Endodermal cell (in vitro differentiated cells): Measurements from ENCODE around the gene NEDD4L. TPM values are rescaled to one million over a fixed set of nuclear protein-coding genes. Genes with fewer than 3 reads are reported as not detected.

Source experiments
- DNase-seq: peaks from one replicate; pipeline ENCODE4 v3.0.0-alpha.2; 2017
- H3K27ac ChIP-seq: 2 replicates; pipeline ENCODE4 v1.5.1; 2013; ENCODE audit warnings: mild to moderate bottlenecking, low read depth, low read length, moderate library complexity
- H3K27me3 ChIP-seq: 2 replicates; pipeline ENCODE4 v1.6.1; 2013; ENCODE audit warnings: mild to moderate bottlenecking, low read length, moderate library complexity; ENCODE audit not compliant: insufficient read depth, control insufficient read depth, poor library complexity, severe bottlenecking
- H3K36me3 ChIP-seq: 2 replicates; pipeline ENCODE4 v1.7.0; 2013; ENCODE audit warnings: mild to moderate bottlenecking, low read length, moderate library complexity; ENCODE audit not compliant: control insufficient read depth, insufficient read depth
- H3K4me1 ChIP-seq: one replicate; pipeline ENCODE4 v1.7.0; 2013; ENCODE audit warnings: low read length; ENCODE audit not compliant: control insufficient read depth, insufficient read depth
- H3K4me3 ChIP-seq: 2 replicates; pipeline ENCODE4 v1.5.1; 2013; ENCODE audit warnings: mild to moderate bottlenecking, low read length, moderate library complexity
- H3K9ac ChIP-seq: 2 replicates; pipeline ENCODE4 v1.6.1; 2013; ENCODE audit warnings: mild to moderate bottlenecking, low read length, moderate library complexity; ENCODE audit not compliant: poor library complexity, severe bottlenecking; ENCODE audit errors: extremely low read depth
- H3K9me3 ChIP-seq: 2 replicates; pipeline ENCODE4 v1.6.1; 2013; ENCODE audit warnings: mild to moderate bottlenecking, low read length, moderate library complexity; ENCODE audit not compliant: control insufficient read depth
- H3K27ac Mint-ChIP-seq: 2 replicates; pipeline ENCODE4 v1.8.0; 2020; ENCODE audit warnings: mixed read lengths
- H3K27me3 Mint-ChIP-seq: 2 replicates; pipeline ENCODE4 v1.8.0; 2021; ENCODE audit warnings: mild to moderate bottlenecking, mixed read lengths; ENCODE audit not compliant: insufficient read depth
- H3K36me3 Mint-ChIP-seq: 2 replicates; pipeline ENCODE4 v1.8.0; 2020; ENCODE audit warnings: low read depth, mixed read lengths
- H3K4me1 Mint-ChIP-seq: 2 replicates; pipeline ENCODE4 v1.8.0; 2020; ENCODE audit warnings: mixed read lengths
- H3K4me3 Mint-ChIP-seq: 2 replicates; pipeline ENCODE4 v1.8.0; 2020; ENCODE audit warnings: mild to moderate bottlenecking, moderate library complexity, mixed read lengths
- H3K9me3 Mint-ChIP-seq: 2 replicates; pipeline ENCODE4 v1.8.0; 2020; ENCODE audit warnings: mild to moderate bottlenecking, mixed read lengths
- CTCF ChIP-seq: fragments of 200-600 bp; sonication (generic); conservative IDR thresholded peaks from 2 replicates; pipeline ENCODE4 v1.5.0; 2021; ENCODE audit warnings: antibody characterized with exemption, mild to moderate bottlenecking
- WGBS, 2 experiments: methylation state at CpG; one replicate each; pipeline versions ENCODE4 v1.1.5 to v1.1.7; 2013; ENCODE audit warnings: missing lambda C conversion rate in 2 of 2, mixed read lengths in 1 of 2; ENCODE audit not compliant: insufficient coverage in 1 of 2, insufficient read length in 1 of 2; 5-methylcytosine and 5-hydroxymethylcytosine counted together
- total RNA-seq, 2 donors: library from RNA; stranded (reverse); fragmentation: NEBNext Ultra II Directional in 1 of 2; extraction: Animal tissue kit (Norgen Biotek cat#: 25700) in 1 of 2; gene quantifications; 2 replicates in 1 of 2; 3 replicates in 1 of 2; pipeline ENCODE4 v1.2.1, GENCODE V29; 2021

The NEDD4L gene
- total RNA-seq, 2 donors from 2014 or later: 70.5 to 75.3 TPM

GRCh38 chr18:58055890-58056558 lies 12.0 kb downstream of the NEDD4L start:
- no peaks in the 10 kb centered on the region for H3K9me3 Mint-ChIP-seq
- H3K4me1 Mint-ChIP-seq: peaks cover 44% of the 10 kb centered on the region
- Histone ChIP-seq H3K4me3 (no peak overlapping the region), H3K4me1 (no peaks in the 10 kb centered on the region), H3K27ac (no peak overlapping the region), H3K9ac (no peak overlapping the region), H3K36me3 (no peaks in the 10 kb centered on the region), H3K9me3 (no peaks in the 10 kb centered on the region), H3K27me3 (no peaks in the 10 kb centered on the region)
- no peaks in the 10 kb centered on the region for H3K27me3 Mint-ChIP-seq
- H3K27ac Mint-ChIP-seq: no peak overlapping the region
- no peak overlapping the region for H3K4me3 Mint-ChIP-seq
- H3K36me3 Mint-ChIP-seq: peaks cover 12% of the 10 kb centered on the region
- DNase-seq: no peak
- TF ChIP-seq CTCF: no peak
- WGBS, 2 experiments: 89 to 100% methylated on average over 2 to 3 of the region's 4 CpGs

DNA sequence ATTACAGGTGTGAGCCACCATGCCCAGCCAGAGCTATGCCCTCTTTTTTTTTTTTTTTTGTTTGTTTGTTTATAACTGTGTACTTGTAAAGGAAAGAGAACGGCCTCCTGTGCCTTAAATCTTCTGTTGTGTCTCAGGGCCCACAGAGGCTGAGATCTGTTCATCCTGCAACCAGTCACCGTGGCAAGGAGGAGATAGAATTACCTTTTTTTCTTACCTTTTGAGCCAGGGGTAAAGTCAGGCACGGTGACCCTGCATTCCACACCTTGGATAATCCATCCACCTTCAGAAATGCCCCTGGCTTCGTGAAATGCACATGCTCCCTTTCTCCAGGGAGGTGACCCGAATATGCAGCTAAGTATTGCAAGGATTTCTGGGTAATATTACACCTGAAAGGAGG lies 12.8 kb downstream of the NEDD4L start:
- Histone ChIP-seq H3K9ac (no peak overlapping the region), H3K4me1 (no peaks in the 10 kb centered on the region), H3K9me3 (no peaks in the 10 kb centered on the region), H3K27me3 (no peaks in the 10 kb centered on the region), H3K27ac (no peak overlapping the region), H3K36me3 (no peaks in the 10 kb centered on the region), H3K4me3 (no peak overlapping the region)
- WGBS, 2 experiments: 94 to 95% methylated on average over 2 to 5 of the region's 5 CpGs
- Mint-ChIP-seq H3K36me3 (peaks cover 12% of the 10 kb centered on the region), H3K4me1 (peaks cover 42% of the 10 kb centered on the region), H3K9me3 (no peaks in the 10 kb centered on the region), H3K27me3 (no peaks in the 10 kb centered on the region), H3K4me3 (no peak overlapping the region), H3K27ac (no peak overlapping the region)
- no peak for DNase-seq
- TF ChIP-seq CTCF: no peak

DNA sequence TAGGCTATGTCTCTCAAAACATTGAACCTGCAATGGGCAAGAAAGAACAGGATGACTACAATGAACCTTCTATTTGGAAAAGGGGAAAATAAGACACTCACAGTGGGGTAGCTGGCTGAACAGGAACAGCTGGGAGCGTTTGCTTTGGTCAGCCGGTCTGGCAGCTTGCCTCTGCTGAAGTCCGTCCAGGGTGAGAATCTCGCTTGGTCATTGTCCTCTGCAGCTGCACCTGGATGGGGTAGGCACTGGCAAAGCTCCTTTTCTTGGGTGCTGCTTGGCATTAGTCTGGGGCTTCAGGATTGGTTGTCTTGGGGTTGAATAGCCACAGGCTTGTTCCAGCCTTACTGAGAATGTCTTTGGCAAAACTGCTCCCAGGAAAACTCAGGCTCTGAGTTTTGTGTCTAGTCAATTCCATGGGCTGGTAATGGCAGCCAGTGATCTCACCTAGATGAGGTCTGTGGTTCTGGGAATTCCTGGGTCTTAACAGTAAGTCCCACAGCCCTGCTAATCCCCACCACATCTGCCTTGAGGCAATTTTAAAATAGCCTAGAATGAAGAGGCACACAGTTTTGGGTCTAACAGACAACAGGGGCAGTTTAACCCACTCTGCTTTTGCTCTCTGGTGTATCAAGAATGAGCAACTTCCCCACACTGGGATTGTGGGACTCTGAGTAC lies 13.4 kb downstream of the NEDD4L start:
- Mint-ChIP-seq H3K9me3 (no peaks in the 10 kb centered on the region), H3K4me1 (peaks cover 36% of the 10 kb centered on the region), H3K4me3 (no peak overlapping the region), H3K36me3 (peaks cover 12% of the 10 kb centered on the region), H3K27me3 (no peaks in the 10 kb centered on the region), H3K27ac (no peak overlapping the region)
- H3K27ac ChIP-seq: no peak overlapping the region
- TF ChIP-seq CTCF: no peak
- no peak for DNase-seq
- H3K4me1 ChIP-seq: no peaks in the 10 kb centered on the region
- no peaks in the 10 kb centered on the region for H3K36me3 ChIP-seq
- H3K9me3 ChIP-seq: no peaks in the 10 kb centered on the region
- H3K4me3 ChIP-seq: no peak overlapping the region
- H3K9ac ChIP-seq: no peak overlapping the region
- no peaks in the 10 kb centered on the region for H3K27me3 ChIP-seq
- WGBS, 2 experiments: 87% methylated on average over 3 to 4 of the region's 4 CpGs
